ELR (cell line): ENCODE data around the gene VPS13D.

Source experiments
- DNase-seq: peaks from one replicate; pipeline ENCODE4 v3.0.0-alpha.2; 2015; ENCODE audit warnings: low read depth

VPS13D gene

GRCh38 chr1:12541274-12542137 lies 311.7 kb downstream of the VPS13D start:
- peak; percentile 27 for DNase-seq

GRCh38 chr1:12542138-12542465 lies 312.3 kb downstream of the VPS13D start:
- DNase-seq: no peak

- DNase-seq: no peak
Measured at GRCh38 chr1:12542616-12543592, 313.1 kb downstream of the VPS13D start.

GRCh38 chr1:12543740-12544154 lies 313.9 kb downstream of the VPS13D start:
- no peak for DNase-seq

GRCh38 chr1:12544357-12544756 lies 314.5 kb downstream of the VPS13D start:
- DNase-seq: no peak

- DNase-seq: no peak
Measured at GRCh38 chr1:12544992-12545391, 315.2 kb downstream of the VPS13D start.

GRCh38 chr1:12546771-12547585 lies 317.1 kb downstream of the VPS13D start:
- no peak for DNase-seq

- no peak for DNase-seq
Measured at GRCh38 chr1:12547586-12548225, 317.9 kb downstream of the VPS13D start.

- no peak for DNase-seq
Measured at GRCh38 chr1:12548279-12548972, 318.6 kb downstream of the VPS13D start.

GRCh38 chr1:12548973-12549459 lies 319.2 kb downstream of the VPS13D start:
- peak; percentile 38 for DNase-seq

- peak; percentile 95 for DNase-seq
Measured at GRCh38 chr1:12549460-12550349, 319.9 kb downstream of the VPS13D start.

- no peak for DNase-seq
Measured at GRCh38 chr1:12551584-12551983, 321.8 kb downstream of the VPS13D start.

- DNase-seq: no peak
Measured at GRCh38 chr1:12552111-12552888, 322.5 kb downstream of the VPS13D start.

GRCh38 chr1:12552951-12553921 lies 323.4 kb downstream of the VPS13D start:
- no peak for DNase-seq

GRCh38 chr1:12553963-12554362 lies 324.1 kb downstream of the VPS13D start:
- no peak for DNase-seq

GRCh38 chr1:12554521-12555305 lies 324.9 kb downstream of the VPS13D start:
- DNase-seq: no peak
